ENCODE results near the gene PYY. TPM values are rescaled to one million over a fixed set of nuclear protein-coding genes. Genes with fewer than 3 reads are reported as not detected.
"Not testable (repeated sequence)": the region's sequence is repeated elsewhere in the genome, so short reads cannot be mapped to it uniquely, and the experiment has no call there.

Gene PYY
- total and polyA plus RNA-seq, 2 donors from 2014 or later: not detected

DNA sequence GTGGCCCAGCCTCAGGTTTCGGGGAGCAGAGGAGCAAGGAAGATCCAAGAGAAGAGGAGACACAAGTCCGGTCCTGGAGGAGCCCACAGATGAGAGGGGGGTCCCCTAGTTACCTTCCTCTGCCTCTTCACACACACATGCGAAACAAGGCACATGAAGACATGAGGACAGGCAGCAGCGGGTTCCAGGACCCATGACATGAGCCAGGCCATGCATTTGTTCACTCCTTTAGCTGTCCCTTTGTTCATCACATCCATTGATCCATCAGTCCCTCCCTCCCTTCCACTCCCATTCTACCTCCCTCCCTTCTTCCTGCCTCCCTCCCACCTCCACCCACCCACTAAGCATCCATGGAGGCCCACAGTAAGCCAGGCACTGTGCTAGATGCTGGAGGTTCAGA, 20.8 kb downstream of the PYY start:
- Histone ChIP-seq H3K9ac (ENCODE audit: low read length in 3 of 3) (no peak overlapping the region), H3K27me3 (ENCODE audit: control insufficient read depth, insufficient read depth, low read length) (no peaks in the 10 kb centered on the region)

DNA sequence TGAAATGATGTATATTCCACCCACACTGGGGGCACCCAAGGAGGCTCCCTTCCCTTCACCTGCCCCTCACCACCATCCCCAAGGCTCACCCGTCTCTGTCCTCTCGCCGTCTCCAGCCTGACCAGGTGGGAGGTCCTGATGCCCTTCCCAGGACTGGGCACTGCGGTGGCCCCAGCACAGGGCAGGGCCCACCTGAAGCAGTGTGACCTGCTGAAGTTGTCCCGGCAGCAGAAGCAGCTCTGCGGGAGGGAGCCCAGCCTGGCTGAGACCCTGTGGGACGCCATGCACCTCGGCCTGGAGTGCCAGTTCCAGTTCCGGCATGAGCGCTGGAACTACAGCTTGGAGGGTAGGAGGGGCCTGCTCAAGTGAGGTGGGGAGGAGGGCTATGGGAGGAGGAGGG, 21.4 kb downstream of the PYY start:
- no peak for FAIRE-seq
- H3K4me1 ChIP-seq (ENCODE audit: control insufficient read depth in 2 of 3, insufficient read depth in 2 of 3, low read depth in 1 of 3, low read length in 3 of 3): peaks cover 0 to 16% (median 0%) of the 10 kb centered on the region in 3 donors
- H3K9me3 ChIP-seq (ENCODE audit: control insufficient read depth in 2 of 3, insufficient read depth in 1 of 3, low read length in 3 of 3): no peaks in the 10 kb centered on the region
- no peaks in the 10 kb centered on the region for H3K36me3 ChIP-seq (ENCODE audit: control insufficient read depth in 2 of 3, insufficient read depth in 3 of 3, low read length in 3 of 3)
- no peak overlapping the region for H3K9ac ChIP-seq (ENCODE audit: low read length in 3 of 3)
- DNase-seq: no peak
- intact Hi-C loops (cut with DNase I): no loop called here
- no peak overlapping the region for H3K4me3 ChIP-seq (ENCODE audit: low read length in 3 of 3)
- peak overlapping the region in 1 of 2 donors; percentile 28 for H3K27ac ChIP-seq (ENCODE audit: low read depth in 2 of 2, low read length in 2 of 2)
- H3K27me3 ChIP-seq (ENCODE audit: control insufficient read depth, insufficient read depth, low read length): no peaks in the 10 kb centered on the region
- TF ChIP-seq CTCF (IDR thresholded peaks at IDR 0.05; ENCODE audit: borderline replicate concordance, extremely low read depth, insufficient read depth): no peak

More for the DNA sequence above, 20.8 kb downstream of the PYY start:
- no peak for DNase-seq
- H3K4me3 ChIP-seq (ENCODE audit: low read length in 3 of 3): no peak overlapping the region
- peak overlapping the region in 1 of 2 donors; percentile 28 for H3K27ac ChIP-seq (ENCODE audit: low read depth in 2 of 2, low read length in 2 of 2)
- no peaks in the 10 kb centered on the region for H3K36me3 ChIP-seq (ENCODE audit: control insufficient read depth in 2 of 3, insufficient read depth in 3 of 3, low read length in 3 of 3)
- TF ChIP-seq CTCF (IDR thresholded peaks at IDR 0.05; ENCODE audit: borderline replicate concordance, extremely low read depth, insufficient read depth): no peak
- H3K4me1 ChIP-seq (ENCODE audit: control insufficient read depth in 2 of 3, insufficient read depth in 2 of 3, low read depth in 1 of 3, low read length in 3 of 3): peaks cover 0 to 18% (median 0%) of the 10 kb centered on the region in 3 donors
- intact Hi-C loops (cut with DNase I): no loop called here
- FAIRE-seq: no peak
- no peaks in the 10 kb centered on the region for H3K9me3 ChIP-seq (ENCODE audit: control insufficient read depth in 2 of 3, insufficient read depth in 1 of 3, low read length in 3 of 3)

- intact Hi-C loops (cut with DNase I): no loop called here
- Histone ChIP-seq H3K4me1 (ENCODE audit: control insufficient read depth in 2 of 3, insufficient read depth in 2 of 3, low read depth in 1 of 3, low read length in 3 of 3) (peaks cover 0 to 23% (median 0%) of the 10 kb centered on the region in 3 donors), H3K9ac (ENCODE audit: low read length in 3 of 3) (no peak overlapping the region), H3K4me3 (ENCODE audit: low read length in 3 of 3) (no peak overlapping the region), H3K36me3 (ENCODE audit: control insufficient read depth in 2 of 3, insufficient read depth in 3 of 3, low read length in 3 of 3) (no peaks in the 10 kb centered on the region), H3K27ac (ENCODE audit: low read depth in 2 of 2, low read length in 2 of 2) (no peak overlapping the region), H3K27me3 (ENCODE audit: control insufficient read depth, insufficient read depth, low read length) (no peaks in the 10 kb centered on the region), H3K9me3 (ENCODE audit: control insufficient read depth in 2 of 3, insufficient read depth in 1 of 3, low read length in 3 of 3) (no peaks in the 10 kb centered on the region)
- FAIRE-seq: no peak
- TF ChIP-seq CTCF (IDR thresholded peaks at IDR 0.05; ENCODE audit: borderline replicate concordance, extremely low read depth, insufficient read depth): no peak
- peak; percentile 56 to 84 (median 73) for DNase-seq
Observed at GRCh38 chr17:43931062-43931571, 22.6 kb downstream of the PYY start.

DNA sequence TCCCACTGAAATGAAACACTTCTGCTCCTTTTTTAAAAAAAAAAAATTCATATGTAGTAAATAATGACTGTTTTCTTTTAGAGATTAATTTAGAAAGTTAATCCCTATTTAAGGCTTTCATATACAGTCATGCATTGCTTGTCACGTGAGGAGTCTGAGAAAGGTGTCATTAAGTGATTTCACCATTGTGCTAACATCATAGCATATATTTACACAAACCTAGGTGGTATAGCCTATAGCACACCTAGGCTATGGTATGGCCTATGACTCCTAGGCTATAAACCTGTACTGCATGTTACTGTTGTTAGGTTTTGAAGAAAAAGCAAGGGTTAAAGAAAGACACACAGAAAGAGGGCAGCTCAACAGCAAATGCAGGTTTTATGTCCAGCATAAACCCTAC, 25.1 kb downstream of the PYY start:
- FAIRE-seq: no peak
- intact Hi-C loops (cut with DNase I): no loop called here

DNA sequence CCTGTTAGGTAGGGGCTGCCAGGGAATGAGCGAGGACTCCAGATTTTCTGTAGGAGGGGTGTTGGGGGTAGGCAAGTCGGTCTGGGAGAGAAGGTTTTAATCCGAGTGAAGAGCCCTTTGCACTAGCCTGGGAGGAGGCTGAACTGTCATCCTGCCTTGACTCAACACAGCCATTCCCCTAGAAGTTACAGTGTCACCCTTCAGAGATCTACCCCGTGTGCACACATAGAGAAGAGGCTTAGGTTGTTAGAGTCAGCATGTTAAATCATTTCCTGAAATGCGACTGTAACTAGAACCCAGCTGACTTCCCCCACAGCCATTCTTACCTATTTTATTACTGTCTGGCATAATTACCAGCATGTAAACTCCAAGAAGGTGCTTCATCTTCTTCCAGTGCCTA, 25.8 kb downstream of the PYY start:
- H3K36me3 ChIP-seq (ENCODE audit: control insufficient read depth in 2 of 3, insufficient read depth in 3 of 3, low read length in 3 of 3); H3K9me3 ChIP-seq (ENCODE audit: control insufficient read depth in 2 of 3, insufficient read depth in 1 of 3, low read length in 3 of 3); FAIRE-seq; H3K9ac ChIP-seq (ENCODE audit: low read length in 3 of 3); H3K27me3 ChIP-seq (ENCODE audit: control insufficient read depth, insufficient read depth, low read length); intact Hi-C loops (cut with DNase I): not testable (repeated sequence)
- peak overlapping the region in 1 of 2 donors; percentile 53 for H3K27ac ChIP-seq (ENCODE audit: low read depth in 2 of 2, low read length in 2 of 2)
- DNase-seq: peak in 1 of 5 donors; percentile 44
- peak overlapping the region in 1 of 3 donors; percentile 42 for H3K4me3 ChIP-seq (ENCODE audit: low read length in 3 of 3)
- H3K4me1 ChIP-seq (ENCODE audit: control insufficient read depth in 2 of 3, insufficient read depth in 2 of 3, low read depth in 1 of 3, low read length in 3 of 3): peaks cover 0 to 16% (median 0%) of the 10 kb centered on the region in 3 donors

More for the DNA sequence above, 25.1 kb downstream of the PYY start:
- Histone ChIP-seq H3K9ac (ENCODE audit: low read length in 3 of 3) (no peak overlapping the region), H3K4me1 (ENCODE audit: control insufficient read depth in 2 of 3, insufficient read depth in 2 of 3, low read depth in 1 of 3, low read length in 3 of 3) (peaks cover 0 to 16% (median 0%) of the 10 kb centered on the region in 3 donors), H3K27me3 (ENCODE audit: control insufficient read depth, insufficient read depth, low read length) (no peaks in the 10 kb centered on the region), H3K27ac (ENCODE audit: low read depth in 2 of 2, low read length in 2 of 2) (no peak overlapping the region), H3K9me3 (ENCODE audit: control insufficient read depth in 2 of 3, insufficient read depth in 1 of 3, low read length in 3 of 3) (no peaks in the 10 kb centered on the region), H3K4me3 (ENCODE audit: low read length in 3 of 3) (no peak overlapping the region), H3K36me3 (ENCODE audit: control insufficient read depth in 2 of 3, insufficient read depth in 3 of 3, low read length in 3 of 3) (no peaks in the 10 kb centered on the region)
- no peak for TF ChIP-seq CTCF (IDR thresholded peaks at IDR 0.05; ENCODE audit: borderline replicate concordance, extremely low read depth, insufficient read depth)
- DNase-seq: no peak
